Esophagus squamous epithelium (tissue), 5 donors: ENCODE results near the gene IFITM2. TPM values are rescaled to one million over a fixed set of nuclear protein-coding genes. Genes with fewer than 3 reads are reported as not detected.
A peak's percentile ranks its signal among the peaks of the same experiment; 100 is the strongest.
"Not testable (repeated sequence)": the region's sequence is repeated elsewhere in the genome, so short reads cannot be mapped to it uniquely, and the experiment has no call there.

Experiments used
- DNase-seq: peaks from one replicate; lab custom pipeline; 2025; lab: John Stamatoyannopoulos, UW
- H3K27ac ChIP-seq, 4 donors: fragments of 200-600 bp; sonication (generic); one replicate each; pipeline ENCODE4 v1.5.1; 2016 to 2019; ENCODE audit warnings: mild to moderate bottlenecking in 1 of 4
- H3K27me3 ChIP-seq, 4 donors: fragments of 200-600 bp; sonication (generic); 1 replicate in 3 of 4; 2 replicates in 1 of 4; pipeline versions ENCODE4 v1.5.1 to v1.6.0; 2017 to 2021; ENCODE audit warnings: antibody characterized with exemption in 1 of 4
- H3K36me3 ChIP-seq, 3 donors: fragments of 200-600 bp; sonication (generic); one replicate each; pipeline ENCODE4 v1.5.1; 2016 to 2019
- H3K4me1 ChIP-seq, 3 donors: fragments of 200-600 bp; sonication (generic); one replicate each; pipeline ENCODE4 v1.5.1; 2017 to 2019
- H3K4me3 ChIP-seq, 4 donors: fragments of 200-600 bp; sonication (generic); 1 replicate in 3 of 4; 2 replicates in 1 of 4; pipeline ENCODE4 v1.5.1; 2016 to 2019; ENCODE audit warnings: mild to moderate bottlenecking in 2 of 4, moderate library complexity in 1 of 4
- H3K9me3 ChIP-seq, 3 donors: fragments of 200-600 bp; sonication (generic); one replicate each; pipeline ENCODE4 v1.5.1; 2016 to 2019
- CTCF ChIP-seq, 6 experiments: fragments of 450-650 bp in 4 of 6; fragments of 200-600 bp in 2 of 6; sonication (generic) in 2 of 6; IDR thresholded peaks; one replicate each; pipeline ENCODE4 v1.5.1; 2016 to 2019; ENCODE audit warnings: antibody characterized with exemption in 6 of 6, mild to moderate bottlenecking in 4 of 6, moderate library complexity in 4 of 6
- POLR2A ChIP-seq, 4 donors: fragments of 450-650 bp; IDR thresholded peaks; one replicate each; pipeline ENCODE4 v1.6.1; 2017; ENCODE audit warnings: antibody characterized with exemption in 4 of 4, mild to moderate bottlenecking in 4 of 4, moderate library complexity in 3 of 4
- WGBS, 2 donors: methylation state at CpG; one replicate each; pipeline ENCODE4 v1.1.5; 2018; 5-methylcytosine and 5-hydroxymethylcytosine counted together
- intact Hi-C: fragments of 100-400 bp; cut with DNase I; formaldehyde crosslinking; loops from one replicate; pipeline ENCODE4 v1.15.0; 2022
- total RNA-seq, 4 donors: library from RNA; depleted of rRNA; stranded (reverse); fragments of >200 nt; gene quantifications; one replicate each; pipeline ENCODE4 v1.1.0, GENCODE V29; 2016
- donor health status: DM: yes; HTN: yes; CAD: no.

IFITM2 gene
- total RNA-seq, 4 donors from 2014 or later = 14.4 to 67.5 (median 50.3) TPM

DNA sequence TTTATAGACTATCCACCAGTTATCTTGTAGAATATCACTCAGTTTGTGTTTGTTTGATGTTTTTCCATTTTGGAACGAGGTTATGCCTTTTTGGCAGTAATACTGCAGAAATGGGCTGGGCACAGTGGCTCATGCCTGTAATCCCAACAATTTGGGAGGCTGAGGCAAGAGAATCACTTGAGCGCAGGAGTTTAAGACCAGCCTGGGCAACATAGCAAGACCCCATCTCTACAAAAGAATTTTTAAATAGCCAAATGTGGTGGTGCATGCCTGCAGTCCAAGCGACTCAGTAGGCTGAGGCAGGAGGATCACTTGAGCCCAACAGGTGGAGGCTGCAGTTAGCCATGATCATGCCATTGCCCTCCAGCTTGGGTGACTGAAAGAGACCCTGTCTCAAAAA is 38.9 kb downstream of the IFITM2 start:
- intact Hi-C loops = no loop called here
- WGBS, 2 donors = 78 to 82% methylated on average over 3 of the region's 3 CpGs

DNA sequence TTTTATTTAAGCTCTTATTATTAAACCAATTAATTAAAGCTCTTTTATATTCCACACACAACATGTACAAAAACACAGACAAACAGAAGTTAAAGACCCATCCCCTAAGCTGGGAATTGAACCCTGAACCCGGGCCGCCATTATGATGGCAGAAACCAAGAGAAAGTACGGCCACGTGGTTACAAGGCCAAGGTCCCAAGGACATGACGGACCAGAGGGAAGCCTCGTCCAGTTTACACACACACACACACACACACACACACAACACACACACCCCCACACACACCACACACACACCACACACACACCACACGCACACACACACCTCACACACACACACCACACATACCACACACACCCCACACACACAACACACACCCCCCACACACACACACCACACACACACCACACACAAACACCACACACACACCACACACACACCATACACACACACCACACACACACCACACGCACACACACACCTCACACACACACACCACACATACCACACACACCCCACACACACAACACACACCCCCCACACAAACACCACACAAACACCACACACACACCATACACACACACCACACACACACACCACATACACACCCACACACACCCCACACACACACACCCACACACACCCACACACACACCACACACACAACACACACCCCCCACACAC is 41.8 kb downstream of the IFITM2 start:
- H3K27me3 ChIP-seq = peaks cover 0 to 58% (median 0%) of the 10 kb centered on the region in 4 donors
- H3K36me3 ChIP-seq, H3K4me3 ChIP-seq, H3K27ac ChIP-seq, DNase-seq, intact Hi-C loops, H3K9me3 ChIP-seq: not testable (repeated sequence)
- peaks cover 9 to 40% (median 25%) of the 10 kb centered on the region in 3 donors for H3K4me1 ChIP-seq
- 78 to 89% methylated on average over 2 to 3 of the region's 8 CpGs for WGBS, 2 donors

More for the DNA sequence above, 38.9 kb downstream of the IFITM2 start:
- H3K4me1 ChIP-seq = peaks cover 4 to 27% (median 6%) of the 10 kb centered on the region in 3 donors
- no peaks in the 10 kb centered on the region for H3K9me3 ChIP-seq
- TF ChIP-seq CTCF (IDR thresholded peaks at IDR 0.05) (no peak), POLR2A (IDR thresholded peaks at IDR 0.05) (no peak)
- no peak overlapping the region for H3K4me3 ChIP-seq
- no peak overlapping the region for H3K27ac ChIP-seq
- no peak for DNase-seq
- H3K36me3 ChIP-seq = no peaks in the 10 kb centered on the region
- peaks cover 0 to 52% (median 0%) of the 10 kb centered on the region in 4 donors for H3K27me3 ChIP-seq

DNA sequence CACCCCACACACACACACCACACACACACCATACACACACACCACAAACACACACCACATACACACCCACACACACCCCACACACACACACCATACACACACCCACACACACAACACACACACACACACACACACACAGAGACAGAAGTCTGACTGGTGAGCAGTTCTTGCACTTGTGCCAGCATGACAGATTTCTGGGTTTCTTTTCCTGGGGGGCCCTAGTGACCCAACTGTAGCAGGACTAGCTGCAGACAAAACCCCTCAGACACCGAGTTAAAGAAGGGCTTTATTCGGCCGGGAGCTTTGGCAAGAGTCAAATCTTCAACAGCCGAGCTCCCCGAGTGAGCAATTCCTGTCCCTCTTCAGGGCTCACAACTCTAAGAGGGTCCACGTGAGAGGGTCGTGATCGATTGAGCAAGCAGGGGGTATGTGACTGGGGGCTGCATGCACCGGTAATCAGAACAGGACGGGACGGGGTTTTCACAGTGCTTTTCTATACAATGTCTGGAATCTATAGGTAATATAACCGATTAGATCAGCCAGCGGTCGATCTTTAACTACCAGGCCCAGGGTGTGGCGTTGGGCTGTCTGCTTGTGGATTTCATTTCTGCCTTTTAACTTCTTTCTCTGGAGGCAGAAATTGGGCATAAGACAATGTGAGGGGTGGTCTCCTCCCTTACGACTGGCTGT is 42.6 kb downstream of the IFITM2 start:
- H3K4me3 ChIP-seq, intact Hi-C loops, H3K36me3 ChIP-seq, DNase-seq, H3K9me3 ChIP-seq: not testable (repeated sequence)
- peaks cover 10 to 47% (median 26%) of the 10 kb centered on the region in 3 donors for H3K4me1 ChIP-seq
- peaks cover 0 to 54% (median 0%) of the 10 kb centered on the region in 4 donors for H3K27me3 ChIP-seq
- 16 to 45% methylated on average over 5 to 8 of the region's 16 CpGs for WGBS, 2 donors
- peak overlapping the region; percentile 14 to 73 (median 64) for H3K27ac ChIP-seq

GRCh38 chr11:350723-351255 is 43.2 kb downstream of the IFITM2 start:
- H3K27me3 ChIP-seq = peaks cover 0 to 48% (median 0%) of the 10 kb centered on the region in 4 donors
- H3K4me1 ChIP-seq = peaks cover 16 to 53% (median 32%) of the 10 kb centered on the region in 3 donors
- intact Hi-C loops = no loop called here
- H3K4me3 ChIP-seq = no peak overlapping the region
- WGBS, 2 donors = 27% methylated on average over 10 to 15 of the region's 18 CpGs
- no peak for DNase-seq
- H3K9me3 ChIP-seq = no peaks in the 10 kb centered on the region
- peak overlapping the region; percentile 14 to 73 (median 64) for H3K27ac ChIP-seq
- TF ChIP-seq CTCF (IDR thresholded peaks at IDR 0.05) (no peak), POLR2A (IDR thresholded peaks at IDR 0.05) (peak in 1 of 4 donors; percentile 16)
- no peaks in the 10 kb centered on the region for H3K36me3 ChIP-seq

DNA sequence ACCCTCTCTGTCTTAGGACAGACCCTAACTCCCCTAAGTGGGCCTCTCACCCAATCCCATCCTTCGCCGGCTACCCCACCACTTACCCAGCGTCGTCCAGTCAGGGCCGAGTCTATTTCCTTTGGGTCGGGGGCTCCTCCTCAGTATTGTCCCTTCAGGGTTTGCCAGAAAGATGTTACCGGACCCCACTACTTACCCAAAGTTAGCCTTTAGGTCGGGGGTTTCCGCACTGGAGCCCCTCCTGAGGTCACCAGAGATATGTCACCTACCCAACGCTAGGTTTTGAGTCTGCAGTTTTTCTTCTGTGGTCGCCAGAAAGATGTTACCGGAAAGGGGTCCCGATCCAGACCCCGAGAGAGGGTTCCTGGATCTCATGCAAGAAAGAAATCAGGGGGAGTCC is 43.8 kb downstream of the IFITM2 start:
- DNase-seq = no peak
- H3K9me3 ChIP-seq = no peaks in the 10 kb centered on the region
- no peak overlapping the region for H3K4me3 ChIP-seq
- no peak for TF ChIP-seq POLR2A (IDR thresholded peaks at IDR 0.05)
- peak overlapping the region; percentile 14 to 73 (median 64) for H3K27ac ChIP-seq
- peaks cover 0 to 43% (median 0%) of the 10 kb centered on the region in 4 donors for H3K27me3 ChIP-seq
- 90 to 95% methylated on average over 7 to 8 of the region's 14 CpGs for WGBS, 2 donors
- no peaks in the 10 kb centered on the region for H3K36me3 ChIP-seq
- peaks cover 21 to 57% (median 33%) of the 10 kb centered on the region in 3 donors for H3K4me1 ChIP-seq
- intact Hi-C loops = no loop called here

- no peak for TF ChIP-seq CTCF (IDR thresholded peaks at IDR 0.05)
- no peak for TF ChIP-seq POLR2A (IDR thresholded peaks at IDR 0.05)
- Histone ChIP-seq H3K4me3 (no peak overlapping the region), H3K27ac (peak overlapping the region; percentile 89 to 98 (median 92)), H3K4me1 (peaks cover 21 to 57% (median 33%) of the 10 kb centered on the region in 3 donors), H3K36me3 (no peaks in the 10 kb centered on the region), H3K27me3 (peaks cover 0 to 31% (median 0%) of the 10 kb centered on the region in 4 donors), H3K9me3 (no peaks in the 10 kb centered on the region)
- DNase-seq = no peak
- 77 to 89% methylated on average over 12 of the region's 12 CpGs for WGBS, 2 donors
- intact Hi-C loops = no loop called here
Measured at GRCh38 chr11:352456-353031, 44.9 kb downstream of the IFITM2 start.
